Stimulated activated CD4-positive, alpha-beta T cell treated with anti-CD3 and anti-CD28 coated beads, Interleukin-12 subunit alpha, Interleukin-12 subunit beta, amount 100 ng/mL, for 48 hours (primary cell): ENCODE measurements around the gene TFAP2C.
"Not testable (repeated sequence)": the region's sequence is repeated elsewhere in the genome, so short reads cannot be mapped to it uniquely, and the experiment has no call there.

Source experiments
- DNase-seq, 3 donors: peaks; one replicate each; pipeline ENCODE4 v3.0.0-alpha.2; 2020; ENCODE audit warnings: low read depth in 2 of 3, low spot score in 1 of 3

The TFAP2C gene

DNA sequence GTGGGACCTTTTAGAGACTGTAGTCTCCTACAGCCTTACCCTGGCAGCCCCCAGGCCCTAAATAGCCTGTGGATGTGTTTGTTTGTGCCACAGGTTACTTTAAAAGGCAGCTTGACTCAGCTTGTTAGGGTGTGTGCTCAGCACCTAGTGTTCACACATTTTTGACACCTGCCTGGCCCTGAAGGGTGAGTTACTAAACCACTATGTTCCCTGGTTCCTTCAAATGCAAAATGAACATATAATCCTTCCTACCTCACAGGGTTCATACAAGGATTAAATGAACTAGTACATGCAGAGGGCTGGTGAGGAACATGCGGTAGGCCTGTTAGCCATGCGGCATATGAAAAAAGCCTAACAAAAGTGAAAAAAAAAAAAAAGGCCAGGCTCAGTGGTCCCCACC lies 14.9 kb upstream of the TFAP2C start:
- no peak for DNase-seq

DNA sequence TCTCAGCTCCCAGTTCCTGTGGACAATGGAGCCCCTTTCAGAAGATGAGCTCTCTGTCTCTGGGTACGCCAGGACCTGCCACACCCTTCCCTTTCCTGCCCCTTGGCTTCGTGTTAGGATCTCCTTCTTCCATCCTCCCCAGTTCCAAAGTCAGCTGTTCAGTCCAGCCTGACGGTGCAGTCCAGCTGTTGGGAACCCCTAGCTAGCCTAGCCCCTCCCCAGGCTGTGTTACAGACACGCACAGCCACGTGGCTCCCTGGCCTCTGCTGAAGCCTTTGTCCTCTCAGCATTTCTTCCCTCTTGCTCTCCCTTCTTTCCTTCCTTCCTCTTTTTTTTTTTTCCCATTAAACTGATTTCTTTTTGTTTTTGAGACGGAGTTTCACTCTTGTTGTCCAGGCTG lies 12.4 kb upstream of the TFAP2C start:
- DNase-seq, result no peak

DNA sequence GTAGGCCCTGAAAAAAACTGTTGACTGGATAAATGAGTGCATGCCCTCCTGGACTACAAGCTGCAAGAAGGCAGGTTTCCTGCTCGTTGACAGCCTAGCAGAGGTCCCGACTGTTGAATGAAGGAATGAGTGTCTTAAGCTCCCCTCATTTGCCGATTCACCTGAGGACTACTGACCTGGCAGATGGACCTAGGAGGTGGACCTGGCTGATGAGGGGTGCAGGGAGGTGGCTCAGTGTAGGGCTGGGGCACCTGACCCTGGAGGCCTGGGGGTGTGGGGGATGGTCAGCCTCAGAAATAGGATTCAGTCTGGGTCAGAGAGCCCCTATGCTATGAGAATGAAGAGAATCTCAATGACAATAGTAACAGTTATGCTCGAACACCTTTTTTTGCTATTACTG lies 11.6 kb upstream of the TFAP2C start:
- DNase-seq, result no peak

GRCh38 chr20:56621730-56622129 lies 7.4 kb upstream of the TFAP2C start:
- DNase-seq, result no peak

GRCh38 chr20:56623930-56624329 lies 5.2 kb upstream of the TFAP2C start:
- DNase-seq, result not testable (repeated sequence)

GRCh38 chr20:56624786-56625681 lies 4.1 kb upstream of the TFAP2C start:
- DNase-seq, result no peak

DNA sequence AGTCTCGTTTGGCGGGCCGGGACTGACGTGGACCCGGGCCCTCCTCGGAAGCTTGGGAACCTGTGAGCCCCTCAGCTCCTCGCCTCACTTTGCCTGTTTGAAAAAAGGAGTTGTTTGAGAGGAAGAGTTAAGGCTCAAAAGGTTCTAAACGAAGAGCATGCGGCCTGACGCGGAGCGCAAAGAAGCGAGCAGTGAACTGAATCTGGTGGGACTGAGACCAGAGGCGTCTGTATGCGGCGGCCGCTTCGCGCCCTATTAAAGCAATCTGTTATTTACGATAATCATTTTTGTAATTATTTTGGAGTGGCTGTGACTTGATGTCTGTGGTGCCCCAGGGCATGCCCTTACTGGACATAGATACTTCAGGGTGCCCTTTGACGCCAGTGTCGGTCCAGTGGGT lies 3.3 kb upstream of the TFAP2C start:
- no peak for DNase-seq

- DNase-seq, result no peak
Observed at GRCh38 chr20:56626367-56627121, 2.6 kb upstream of the TFAP2C start.

DNA sequence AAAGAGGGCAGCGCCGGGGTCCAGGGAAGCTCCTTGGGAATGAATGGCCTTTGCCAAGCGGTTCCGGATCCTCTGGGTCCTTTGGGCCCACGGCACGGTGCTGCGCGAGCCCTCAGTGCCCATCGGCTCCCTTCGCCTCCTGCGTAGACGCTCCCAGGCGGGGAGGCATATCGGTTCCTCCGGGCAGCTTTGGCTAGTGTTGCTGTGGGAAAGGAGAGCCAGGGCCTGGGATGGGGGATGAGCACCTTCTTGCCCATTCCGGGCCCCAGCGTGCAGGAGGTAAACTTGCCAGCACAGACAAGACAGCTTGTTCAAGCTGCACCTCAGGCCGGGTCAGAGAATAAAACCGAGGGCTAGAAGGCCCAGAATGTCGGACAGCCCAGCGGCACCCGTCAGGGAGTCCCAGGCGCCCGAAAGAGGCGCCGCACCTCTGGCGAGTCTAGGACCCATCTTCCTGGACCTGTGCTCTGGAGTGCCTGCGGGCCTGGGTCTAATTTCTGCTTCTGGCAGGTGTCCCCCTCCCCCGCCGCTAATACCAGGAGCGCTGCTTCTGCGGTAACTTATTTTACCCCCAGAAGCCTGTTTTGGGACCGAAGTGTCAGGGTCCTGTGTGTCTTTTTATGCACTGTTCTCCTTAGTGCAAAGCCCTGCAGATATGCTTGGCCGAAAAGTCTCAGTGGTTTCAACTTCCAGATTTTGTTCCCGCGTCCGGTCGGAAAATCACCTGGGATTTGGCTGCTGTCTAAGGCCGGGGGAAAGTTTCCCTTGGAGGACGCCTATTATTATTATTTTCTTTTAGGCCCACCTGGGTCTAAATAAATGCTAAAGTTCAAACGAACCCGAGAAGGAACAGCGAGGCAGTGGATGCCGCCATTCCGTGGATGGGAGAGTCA lies 1.7 kb upstream of the TFAP2C start:
- DNase-seq, result no peak

GRCh38 chr20:56628015-56628872 lies 862 bp upstream of the TFAP2C start:
- no peak for DNase-seq

DNA sequence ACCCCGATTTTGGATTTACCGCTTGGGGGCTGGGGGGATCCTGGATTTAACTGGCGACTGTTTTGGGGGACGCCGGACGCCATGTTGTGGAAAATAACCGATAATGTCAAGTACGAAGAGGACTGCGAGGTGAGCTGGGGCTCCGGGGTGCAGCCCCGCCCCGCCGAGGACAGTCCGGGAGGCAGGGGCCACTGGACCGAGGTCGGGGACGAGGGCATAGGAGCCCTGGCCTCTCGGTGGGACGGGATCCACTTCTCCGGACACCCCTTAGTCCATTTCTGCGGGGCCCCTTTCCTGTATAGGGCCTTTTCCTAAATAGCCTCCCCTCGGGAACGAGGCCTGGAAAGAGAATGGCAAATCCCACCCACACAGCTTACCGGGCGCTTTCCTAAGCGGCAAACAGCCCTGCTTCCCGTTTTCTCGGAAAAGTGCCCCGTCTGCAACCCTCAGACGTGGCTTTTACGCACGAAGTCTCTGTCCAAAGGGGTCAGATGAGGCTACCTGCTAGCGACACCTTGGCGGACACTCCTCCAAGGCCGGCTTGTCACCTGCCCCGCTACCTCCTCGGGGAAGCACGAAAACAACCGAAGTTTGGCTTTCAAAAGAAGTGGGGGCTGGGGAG lies 469 bp downstream of the TFAP2C start:
- no peak for DNase-seq

GRCh38 chr20:56630086-56630493 lies 984 bp downstream of the TFAP2C start:
- DNase-seq, result no peak

DNA sequence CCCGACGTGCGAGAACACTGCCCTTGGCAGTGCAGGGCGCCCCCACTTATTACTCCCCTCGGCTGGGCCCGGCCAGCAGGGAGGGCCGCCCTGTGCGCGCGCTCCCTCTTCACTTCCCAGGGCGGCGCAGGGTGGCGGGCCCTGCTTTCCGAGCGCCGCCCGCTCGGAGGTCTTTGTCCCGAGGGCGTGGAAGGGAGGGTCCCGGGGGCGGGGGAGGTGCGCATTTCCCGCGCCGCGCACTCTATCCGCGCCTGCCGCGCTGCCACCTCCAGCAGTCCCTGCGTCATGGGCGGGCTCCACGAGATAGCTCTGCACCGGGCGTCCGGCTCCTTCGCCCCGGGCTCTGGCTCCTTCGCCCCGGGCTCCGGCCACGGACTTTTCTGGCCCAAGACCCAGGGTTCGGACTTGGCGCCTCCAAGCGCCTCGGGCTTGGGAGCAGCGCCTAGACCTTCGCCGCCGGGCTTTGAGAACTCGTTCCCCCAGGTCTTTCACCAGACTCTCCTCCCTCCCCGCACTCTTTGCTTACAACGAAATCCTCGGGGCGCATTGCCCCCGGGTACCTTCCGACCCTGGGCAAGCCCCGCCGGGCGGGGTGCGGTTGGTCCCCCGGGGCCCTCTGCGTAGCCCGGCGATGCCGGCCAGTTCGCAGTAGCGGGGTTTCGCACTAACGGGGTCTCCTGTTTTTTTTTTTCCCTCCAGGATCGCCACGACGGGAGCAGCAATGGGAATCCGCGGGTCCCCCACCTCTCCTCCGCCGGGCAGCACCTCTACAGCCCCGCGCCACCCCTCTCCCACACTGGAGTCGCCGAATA lies 1.6 kb downstream of the TFAP2C start:
- DNase-seq, result no peak

DNA sequence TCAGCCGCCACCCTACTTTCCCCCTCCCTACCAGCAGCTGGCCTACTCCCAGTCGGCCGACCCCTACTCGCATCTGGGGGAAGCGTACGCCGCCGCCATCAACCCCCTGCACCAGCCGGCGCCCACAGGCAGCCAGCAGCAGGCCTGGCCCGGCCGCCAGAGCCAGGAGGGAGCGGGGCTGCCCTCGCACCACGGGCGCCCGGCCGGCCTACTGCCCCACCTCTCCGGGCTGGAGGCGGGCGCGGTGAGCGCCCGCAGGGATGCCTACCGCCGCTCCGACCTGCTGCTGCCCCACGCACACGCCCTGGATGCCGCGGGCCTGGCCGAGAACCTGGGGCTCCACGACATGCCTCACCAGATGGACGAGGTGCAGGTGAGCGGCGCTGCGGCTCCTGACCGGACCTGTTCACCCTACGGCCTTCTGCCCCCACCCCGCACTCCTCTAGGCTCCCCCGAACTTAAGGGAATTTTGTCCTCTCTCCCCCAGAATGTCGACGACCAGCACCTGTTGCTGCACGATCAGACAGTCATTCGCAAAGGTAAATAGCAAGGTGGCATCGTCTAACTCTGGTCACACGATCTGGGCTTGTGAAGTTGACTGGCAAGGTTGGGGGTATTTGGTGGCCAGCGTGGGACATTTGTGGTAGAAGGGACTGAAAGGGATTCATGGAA lies 2.3 kb downstream of the TFAP2C start:
- no peak for DNase-seq

GRCh38 chr20:56631990-56632327 lies 2.9 kb downstream of the TFAP2C start:
- DNase-seq, result no peak

DNA sequence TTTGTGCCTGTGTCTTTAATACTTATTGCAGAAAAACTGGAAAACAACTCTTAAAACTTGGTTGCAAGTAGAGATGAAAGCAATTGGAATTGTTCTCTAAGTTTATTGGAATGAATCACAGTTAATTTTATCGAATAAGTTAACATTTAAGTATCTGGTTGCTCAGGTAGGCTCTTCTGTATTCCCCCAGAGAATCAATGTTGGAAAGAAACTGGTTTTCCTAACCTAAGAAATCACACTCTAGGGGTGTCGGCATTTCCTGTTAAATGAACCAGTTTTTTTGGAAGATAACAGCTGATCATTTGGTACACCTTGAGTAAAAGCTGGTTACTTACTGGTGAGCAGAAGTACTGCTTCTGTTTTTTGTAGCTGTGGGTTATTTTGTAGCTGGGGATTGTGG lies 5.2 kb downstream of the TFAP2C start:
- no peak for DNase-seq

DNA sequence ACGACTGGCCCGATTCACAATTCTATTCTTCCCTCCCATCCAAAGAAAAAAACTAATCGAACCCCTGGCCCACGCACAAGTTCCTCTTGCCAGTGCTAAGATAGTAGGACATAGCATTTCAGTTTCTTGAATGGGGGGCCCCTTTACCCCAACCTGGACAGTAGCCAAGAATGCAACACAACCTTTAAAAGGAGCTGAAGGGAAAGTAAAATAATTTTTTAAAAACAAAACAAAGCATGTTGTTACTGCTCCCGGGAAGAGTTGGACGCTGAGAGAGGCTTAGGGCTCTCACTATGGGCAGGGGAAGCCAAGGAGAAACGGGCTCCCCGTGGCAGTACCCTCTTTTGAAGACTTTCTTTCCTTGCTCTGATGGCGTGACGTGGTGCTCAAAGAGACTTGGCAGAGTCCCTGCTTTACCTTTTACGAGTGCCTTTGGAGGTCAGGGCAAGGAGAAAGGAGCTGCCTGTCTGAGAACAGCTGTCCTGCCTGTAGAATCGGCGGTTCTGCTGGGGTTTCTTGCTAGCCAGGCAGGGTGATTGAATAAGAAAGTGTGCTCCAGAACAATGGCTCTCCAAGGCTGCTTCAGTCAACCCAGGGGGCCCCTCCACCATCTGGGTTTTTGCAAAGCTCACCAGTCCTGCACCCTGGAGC lies 5.8 kb downstream of the TFAP2C start:
- no peak for DNase-seq

GRCh38 chr20:56636716-56637115 lies 7.6 kb downstream of the TFAP2C start:
- DNase-seq, result no peak
